HG03354 (cell line): ENCODE measurements around the gene CRNN.

ENCODE experiments used
- ATAC-seq: cut with Tn5 transposase; IDR thresholded peaks from one replicate; pipeline ENCODE4 v1.9.1; 2021; ENCODE audit warnings: mild to moderate bottlenecking; ENCODE audit not compliant: unreplicated experiment, poor library complexity, severe bottlenecking

CRNN gene

GRCh38 chr1:152427458-152427857, 13.4 kb upstream of the CRNN start:
- no peak for ATAC-seq

GRCh38 chr1:152426731-152427130, 12.7 kb upstream of the CRNN start:
- ATAC-seq, result no peak

DNA sequence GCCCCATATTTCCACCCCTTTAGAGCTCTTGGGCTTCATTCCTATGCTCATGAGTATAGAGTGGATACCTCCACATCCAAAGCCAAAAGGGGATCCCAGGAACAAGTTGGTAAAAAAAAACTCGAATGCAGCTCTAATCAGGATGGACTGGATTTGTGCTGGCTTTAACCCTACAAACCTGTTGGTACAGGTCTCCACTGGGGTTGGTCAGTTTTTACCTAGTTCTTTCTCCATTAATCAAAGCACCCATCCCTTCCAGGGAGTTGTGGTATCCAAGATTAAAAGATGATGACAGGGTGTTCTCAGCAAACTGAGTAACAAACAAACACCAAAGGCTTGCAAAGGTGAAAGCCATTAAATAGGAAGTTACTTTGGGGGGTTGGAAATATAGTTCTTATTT, 5.9 kb upstream of the CRNN start:
- ATAC-seq, result no peak

- no peak for ATAC-seq
Observed at GRCh38 chr1:152415454-152416227, 1.6 kb upstream of the CRNN start.

- ATAC-seq, result no peak
Observed at GRCh38 chr1:152412756-152413155, 1.3 kb downstream of the CRNN start.

DNA sequence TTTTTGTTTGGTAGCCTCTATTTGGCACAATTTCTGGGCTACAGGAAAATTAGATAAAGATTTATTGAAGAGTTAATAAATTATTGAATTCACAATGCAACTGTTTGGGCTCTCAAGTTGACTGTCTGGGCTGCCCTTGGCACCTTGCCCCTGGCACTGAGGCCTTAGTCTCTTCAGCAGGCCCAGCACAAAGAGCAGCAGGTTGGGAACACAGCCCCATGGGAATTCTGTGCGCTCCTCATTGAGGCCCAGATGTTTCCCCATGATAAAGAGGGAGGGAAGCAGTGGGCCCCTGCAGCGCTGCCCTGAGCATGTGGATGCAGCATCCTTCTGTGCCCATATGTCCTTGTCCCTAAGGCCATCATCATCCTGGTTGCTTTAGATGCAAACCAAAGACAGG, 2.9 kb downstream of the CRNN start:
- ATAC-seq, result no peak

DNA sequence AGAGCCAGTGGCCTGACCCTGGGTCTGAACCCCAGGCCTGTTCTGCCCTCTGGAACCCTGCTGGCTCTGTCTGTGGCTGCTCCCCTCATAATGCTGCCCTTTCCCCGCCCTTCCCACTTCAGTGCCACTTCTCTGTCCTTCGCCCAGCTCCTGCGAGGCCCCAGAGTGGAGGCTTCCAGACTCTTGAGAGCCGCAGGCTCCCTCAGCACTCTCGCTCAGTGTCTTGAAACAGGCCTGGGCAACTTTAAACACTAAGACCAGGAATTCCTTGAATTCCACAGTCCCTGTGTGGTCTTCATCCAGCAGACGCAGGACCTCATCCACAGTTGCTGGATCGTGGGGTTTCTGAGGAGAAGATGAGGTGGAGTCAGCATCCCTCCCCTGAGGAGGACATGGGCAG, 3.5 kb downstream of the CRNN start:
- no peak for ATAC-seq

GRCh38 chr1:152410028-152410427, 4.0 kb downstream of the CRNN start:
- ATAC-seq, result no peak

GRCh38 chr1:152408664-152409063, 5.4 kb downstream of the CRNN start:
- no peak for ATAC-seq

- no peak for ATAC-seq
Observed at GRCh38 chr1:152398812-152399698, 15.0 kb downstream of the CRNN start.

- ATAC-seq, result no peak
Observed at GRCh38 chr1:152397474-152397873, 16.6 kb downstream of the CRNN start.

GRCh38 chr1:152394151-152394550, 19.9 kb downstream of the CRNN start:
- ATAC-seq, result no peak

- no peak for ATAC-seq
Observed at GRCh38 chr1:152392909-152393308, 21.2 kb downstream of the CRNN start.

DNA sequence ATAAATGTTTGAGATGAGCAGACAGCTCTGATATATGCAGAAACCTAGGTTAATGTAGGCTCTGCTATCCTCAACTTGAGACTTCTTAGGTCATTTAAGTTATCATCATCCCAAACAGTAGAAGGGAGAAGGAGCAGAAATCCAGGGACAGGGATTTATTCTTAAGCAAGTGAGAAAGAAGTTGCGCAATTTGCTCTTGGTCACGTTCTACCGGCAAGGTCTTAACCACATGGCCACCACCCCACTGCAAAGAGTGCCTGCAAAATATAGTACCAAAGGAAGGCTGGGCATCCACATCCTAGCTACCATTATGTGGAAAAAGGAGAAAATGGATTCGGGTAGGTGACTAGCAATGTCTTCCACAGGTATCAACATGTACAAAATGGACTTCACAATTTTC, 25.2 kb downstream of the CRNN start:
- no peak for ATAC-seq

DNA sequence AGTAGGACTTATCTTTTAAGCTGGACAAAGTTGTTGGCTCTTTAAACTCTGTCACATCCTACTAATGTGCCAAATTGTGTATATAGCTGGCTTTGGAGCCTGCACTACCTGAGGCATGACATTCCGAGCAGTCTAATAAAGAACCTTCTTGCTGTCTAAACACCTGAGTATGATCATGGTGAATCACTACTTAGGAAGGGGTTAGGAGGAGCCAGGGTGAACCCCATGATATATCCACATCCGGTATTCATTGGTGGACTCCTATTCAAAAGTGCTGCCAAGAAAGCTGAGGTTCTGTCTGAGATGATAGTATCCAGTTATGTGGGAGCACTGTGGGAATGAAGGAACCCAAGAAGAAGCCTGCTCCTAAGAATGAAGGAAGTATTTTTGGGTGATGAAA, 27.1 kb downstream of the CRNN start:
- no peak for ATAC-seq

DNA sequence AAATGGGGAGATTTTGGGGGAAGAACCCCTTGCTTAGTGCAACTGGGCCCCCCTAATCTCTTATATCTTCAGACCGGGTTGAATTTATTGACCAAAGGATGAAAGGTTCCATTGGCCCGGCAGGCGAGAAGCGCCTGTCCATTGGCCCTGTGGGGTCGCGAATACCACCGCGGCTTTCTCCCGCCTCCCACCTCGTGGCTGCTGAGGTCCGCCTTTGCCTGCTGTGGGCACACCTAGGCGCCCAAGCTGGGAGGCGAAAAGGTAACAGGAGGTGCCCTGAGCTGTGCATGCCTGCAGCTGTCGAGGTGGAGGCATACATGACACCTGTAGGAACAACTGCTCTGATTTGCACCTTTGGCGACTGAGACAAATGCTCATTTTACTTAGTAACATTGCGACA, 33.1 kb downstream of the CRNN start:
- no peak for ATAC-seq

- ATAC-seq, result no peak
Observed at GRCh38 chr1:152374451-152374850, 39.6 kb downstream of the CRNN start.

DNA sequence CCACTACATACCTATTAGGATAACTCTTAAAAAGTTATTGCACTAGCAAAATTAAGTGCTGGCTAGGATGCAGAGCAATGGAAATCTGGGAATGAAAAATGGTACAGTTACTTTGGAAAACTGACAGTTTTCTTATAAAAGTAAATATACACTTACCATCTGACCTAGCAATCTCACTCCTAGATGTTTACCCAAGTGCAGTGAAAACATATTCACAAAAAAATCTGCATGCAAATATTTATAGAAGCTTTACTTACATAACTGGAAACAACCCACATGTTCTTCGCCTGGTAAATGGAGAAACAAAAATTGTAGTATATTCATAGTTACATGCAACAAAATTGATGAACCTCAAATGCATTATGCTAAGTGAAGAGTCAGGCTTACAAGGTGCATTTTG, 41.4 kb downstream of the CRNN start:
- ATAC-seq, result no peak

DNA sequence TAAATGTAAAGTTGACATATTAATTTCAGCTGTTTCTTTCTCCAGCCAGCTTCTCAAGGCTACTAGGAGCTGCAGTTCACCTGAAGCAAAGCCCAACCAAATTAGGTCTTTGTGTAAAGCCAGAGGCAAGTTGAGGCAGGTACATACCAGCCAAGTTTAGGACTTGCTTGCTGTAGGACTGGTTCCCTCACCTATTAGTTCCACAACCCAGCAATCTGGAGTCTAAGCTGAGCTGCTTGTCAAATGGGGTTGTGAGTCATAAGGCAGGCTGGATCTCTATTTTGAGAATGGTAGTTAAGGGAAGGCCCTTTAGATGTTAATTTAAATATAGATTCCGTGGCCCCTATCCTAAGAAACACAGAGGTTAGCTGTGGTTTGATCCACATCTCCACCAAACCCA, 46.6 kb downstream of the CRNN start:
- no peak for ATAC-seq

DNA sequence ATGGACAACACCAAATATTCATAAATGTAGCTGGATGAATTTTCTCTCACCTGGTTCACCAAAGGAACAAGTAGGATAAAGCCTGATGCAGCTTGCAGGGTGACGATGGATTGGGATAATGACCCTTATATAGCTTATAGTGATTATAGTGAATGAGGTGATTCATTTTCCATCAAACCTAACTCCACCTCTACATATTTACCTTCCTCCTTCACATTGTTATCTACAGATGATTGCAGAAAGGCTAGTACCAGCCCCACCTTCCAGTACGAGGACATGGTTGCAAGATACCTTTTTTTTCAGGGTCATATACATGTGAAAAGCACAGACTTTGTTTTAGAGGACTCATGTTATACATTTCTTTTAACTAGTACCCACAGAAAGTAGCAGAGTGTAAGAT, 54.2 kb downstream of the CRNN start, which contains the start of gene FLG2:
TSS of gene FLG2 (minus strand) at position 101 of the 400 bp plus-strand sequence. CDS start 1,122 bp downstream, outside the sequence.
- ATAC-seq, result no peak
